DND-41 (cell line): ENCODE data around the gene KIAA1671.

Experiments used
- ATAC-seq: fragments of 200-7000 bp; cut with Tn5 transposase; 3 replicates; pipeline ENCODE4 v1.9.1; 2021; ENCODE audit warnings: low read depth; ENCODE audit not compliant: insufficient read depth
- DNase-seq: peaks from one replicate; pipeline ENCODE4 v3.0.0-alpha.2; 2020
- H2AFZ ChIP-seq: 2 replicates; pipeline ENCODE4 v1.6.0; 2012; ENCODE audit warnings: low read depth, low read length
- H3K27ac ChIP-seq: 2 replicates; pipeline ENCODE4 v1.5.1; 2012; ENCODE audit warnings: low read length, inconsistent platforms
- H3K27me3 ChIP-seq: fragments of 200-600 bp; sonication (generic); 2 replicates; pipeline ENCODE4 v1.6.0; 2012; ENCODE audit warnings: low read length, mild to moderate bottlenecking, inconsistent platforms; ENCODE audit not compliant: insufficient read depth, poor library complexity
- H3K36me3 ChIP-seq: 2 replicates; pipeline ENCODE4 v1.5.1; 2012; ENCODE audit warnings: low read length, inconsistent platforms; ENCODE audit not compliant: insufficient read depth
- H3K4me1 ChIP-seq: 2 replicates; pipeline ENCODE4 v1.5.1; 2012; ENCODE audit warnings: mild to moderate bottlenecking, low read length; ENCODE audit not compliant: insufficient read depth
- H3K4me2 ChIP-seq: 2 replicates; pipeline ENCODE4 v1.6.0; 2012; ENCODE audit warnings: mild to moderate bottlenecking, moderate library complexity, low read length, inconsistent platforms; ENCODE audit not compliant: insufficient read depth
- H3K4me3 ChIP-seq, 2 experiments: fragments of 200-600 bp in 1 of 2; shearing (Covaris generic) in 1 of 2; 2 replicates each; pipeline ENCODE4 v1.5.1; 2012 to 2016; ENCODE audit warnings: inconsistent platforms in 2 of 2, low read length in 2 of 2, mild to moderate bottlenecking in 2 of 2, low read depth in 1 of 2, moderate library complexity in 1 of 2
- H3K79me2 ChIP-seq: 2 replicates; pipeline ENCODE4 v1.6.0; 2012; ENCODE audit warnings: low read length, inconsistent platforms; ENCODE audit not compliant: insufficient read depth
- H3K9ac ChIP-seq: 2 replicates; pipeline ENCODE4 v1.6.0; 2012; ENCODE audit warnings: low read depth, mild to moderate bottlenecking, inconsistent platforms, low read length, moderate library complexity
- H3K9me3 ChIP-seq: 2 replicates; pipeline ENCODE4 v1.5.1; 2012; ENCODE audit warnings: low read length, moderate library complexity, mild to moderate bottlenecking, inconsistent platforms; ENCODE audit not compliant: insufficient read depth, severe bottlenecking
- H4K20me1 ChIP-seq: 2 replicates; pipeline ENCODE4 v1.6.0; 2012; ENCODE audit warnings: low read length; ENCODE audit not compliant: insufficient read depth
- CTCF ChIP-seq: IDR thresholded peaks from 2 replicates; pipeline ENCODE4 v1.5.1; 2012; ENCODE audit warnings: borderline replicate concordance, low read length, moderate library complexity, mild to moderate bottlenecking; ENCODE audit not compliant: poor library complexity, severe bottlenecking; ENCODE audit errors: extremely low read depth
- EZH2 ChIP-seq: IDR thresholded peaks from 3 replicates; pipeline ENCODE4 v1.6.1; 2012; ENCODE audit warnings: borderline replicate concordance, low read depth, mild to moderate bottlenecking, moderate library complexity, low read length, inconsistent platforms; ENCODE audit not compliant: severe bottlenecking

The KIAA1671 gene

GRCh38 chr22:25114369-25115362, 162.2 kb downstream of the KIAA1671 start:
- Histone ChIP-seq H3K4me2 (no peak overlapping the region), H3K4me1 (peaks cover 10% of the 10 kb centered on the region), H3K9me3 (no peaks in the 10 kb centered on the region), H3K27ac (no peak overlapping the region), H3K4me3 (no peak overlapping the region), H4K20me1 (peaks cover 11% of the 10 kb centered on the region), H3K9ac (no peak overlapping the region), H3K36me3 (no peaks in the 10 kb centered on the region), H2AFZ (no peak overlapping the region), H3K79me2 (no peaks in the 10 kb centered on the region), H3K27me3 (peaks cover 41% of the 10 kb centered on the region)
- ATAC-seq (no peak), DNase-seq (no peak)
- TF ChIP-seq EZH2 (no peak), CTCF (no peak)

GRCh38 chr22:25119609-25120008, 167.1 kb downstream of the KIAA1671 start:
- Histone ChIP-seq H3K27me3 (peaks cover under 1% of the 10 kb centered on the region), H3K27ac (no peak overlapping the region), H2AFZ (no peak overlapping the region), H3K79me2 (no peaks in the 10 kb centered on the region), H3K36me3 (no peaks in the 10 kb centered on the region), H3K4me1 (no peaks in the 10 kb centered on the region), H3K4me3 (no peak overlapping the region), H4K20me1 (no peaks in the 10 kb centered on the region), H3K4me2 (no peak overlapping the region), H3K9ac (no peak overlapping the region), H3K9me3 (no peaks in the 10 kb centered on the region)
- ATAC-seq, result no peak
- no peak for DNase-seq
- TF ChIP-seq CTCF (no peak), EZH2 (no peak)

DNA sequence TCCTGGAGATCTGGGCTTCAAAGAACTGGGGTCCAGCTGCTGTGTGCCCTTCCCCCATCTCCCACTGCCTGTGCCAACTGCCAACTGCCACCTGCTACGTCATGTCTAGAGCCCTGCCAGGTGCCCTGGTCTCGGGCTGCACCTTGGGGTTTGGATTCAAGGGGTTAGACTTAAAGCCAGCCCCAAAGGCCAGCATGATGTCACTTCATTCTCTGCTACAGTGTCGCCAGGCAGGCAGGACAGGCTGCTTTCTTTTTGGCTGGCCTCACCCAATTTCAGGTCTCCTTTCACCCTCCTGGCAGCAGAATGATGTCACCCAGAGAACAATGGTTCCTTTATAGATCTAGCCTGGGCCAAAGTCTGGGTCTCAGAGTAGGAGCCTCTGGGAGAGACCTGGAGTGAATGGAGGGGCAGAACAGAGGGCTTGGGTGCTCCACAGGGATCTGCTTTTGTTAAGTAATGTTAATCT, 167.6 kb downstream of the KIAA1671 start:
- H2AFZ ChIP-seq, result no peak overlapping the region
- no peaks in the 10 kb centered on the region for H4K20me1 ChIP-seq
- no peak overlapping the region for H3K4me3 ChIP-seq
- DNase-seq (peak; percentile 10), ATAC-seq (no peak)
- H3K9me3 ChIP-seq, result no peaks in the 10 kb centered on the region
- no peak overlapping the region for H3K9ac ChIP-seq
- H3K79me2 ChIP-seq, result no peaks in the 10 kb centered on the region
- H3K4me2 ChIP-seq, result no peak overlapping the region
- no peak for TF ChIP-seq CTCF
- no peak for TF ChIP-seq EZH2
- H3K4me1 ChIP-seq, result no peaks in the 10 kb centered on the region
- no peak overlapping the region for H3K27ac ChIP-seq
- H3K27me3 ChIP-seq, result no peaks in the 10 kb centered on the region
- no peaks in the 10 kb centered on the region for H3K36me3 ChIP-seq
